CD14-positive monocyte (primary cell): ENCODE measurements around the gene KRTAP5-5. TPM values are rescaled to one million over a fixed set of nuclear protein-coding genes. Genes with fewer than 3 reads are reported as not detected.

Experiments used
- DNase-seq, 3 donors: peaks; one replicate each; pipeline ENCODE4 v3.0.0-alpha.2; 2011 to 2022
- H2AFZ ChIP-seq: 2 replicates; pipeline ENCODE4 v1.6.0; 2012; ENCODE audit warnings: mild to moderate bottlenecking, low read depth, low read length, inconsistent platforms; ENCODE audit not compliant: insufficient read depth, poor library complexity, severe bottlenecking
- H3K27ac ChIP-seq, 2 donors: 1 replicate in 1 of 2; 2 replicates in 1 of 2; pipeline ENCODE4 v1.5.1; 2012 to 2013; ENCODE audit warnings: low read length in 2 of 2, control low read depth in 1 of 2, inconsistent platforms in 1 of 2, low read depth in 1 of 2, mild to moderate bottlenecking in 1 of 2
- H3K27me3 ChIP-seq, 2 donors: one replicate each; pipeline versions ENCODE4 v1.6.0 to v1.6.1; 2011 to 2013; ENCODE audit warnings: low read length in 2 of 2; ENCODE audit not compliant: control insufficient read depth in 2 of 2, insufficient read depth in 2 of 2
- H3K36me3 ChIP-seq, 2 donors: replicated peaks in 1 of 2; 1 replicate in 1 of 2; 2 replicates in 1 of 2; pipeline versions ENCODE4 v1.5.1 to v1.6.1; 2012 to 2013; ENCODE audit warnings: low read length in 2 of 2, control low read depth in 1 of 2, inconsistent platforms in 1 of 2, mild to moderate bottlenecking in 1 of 2; ENCODE audit not compliant: insufficient read depth in 2 of 2, control insufficient read depth in 1 of 2
- H3K4me1 ChIP-seq, 2 donors: 1 replicate in 1 of 2; 2 replicates in 1 of 2; pipeline versions ENCODE4 v1.5.1 to v1.6.1; 2012 to 2013; ENCODE audit warnings: low read length in 2 of 2, control low read depth in 1 of 2, inconsistent platforms in 1 of 2, mild to moderate bottlenecking in 1 of 2, moderate library complexity in 1 of 2; ENCODE audit not compliant: insufficient read depth in 2 of 2, control insufficient read depth in 1 of 2
- H3K4me2 ChIP-seq: replicated peaks from 2 replicates; pipeline ENCODE3; 2012; ENCODE audit warnings: low read length, moderate library complexity, mild to moderate bottlenecking; ENCODE audit not compliant: poor library complexity, severe bottlenecking; ENCODE audit errors: extremely low read depth
- H3K4me3 ChIP-seq, 3 experiments: fragments of 200-600 bp in 1 of 3; sonication (generic) in 1 of 3; replicated peaks in 1 of 3; 1 replicate in 2 of 3; 2 replicates in 1 of 3; pipeline ENCODE4 v1.5.1; 2011 to 2013; ENCODE audit warnings: low read length in 3 of 3, mild to moderate bottlenecking in 3 of 3, control low read depth in 2 of 3, low read depth in 2 of 3, inconsistent platforms in 1 of 3, moderate library complexity in 1 of 3
- H3K79me2 ChIP-seq: 2 replicates; pipeline ENCODE4 v1.6.0; 2012; ENCODE audit warnings: mild to moderate bottlenecking, control low read depth, inconsistent platforms, low read length, moderate library complexity; ENCODE audit not compliant: insufficient read depth
- H3K9ac ChIP-seq: 2 replicates; pipeline ENCODE4 v1.6.0; 2017; ENCODE audit warnings: low read length, mild to moderate bottlenecking; ENCODE audit not compliant: insufficient read depth, poor library complexity, severe bottlenecking
- H3K9me3 ChIP-seq, 2 donors: replicated peaks in 1 of 2; 1 replicate in 1 of 2; 2 replicates in 1 of 2; pipeline versions ENCODE4 v1.5.1 to v1.6.1; 2012 to 2013; ENCODE audit warnings: low read length in 2 of 2, control low read depth in 1 of 2; ENCODE audit not compliant: control insufficient read depth in 1 of 2, insufficient read depth in 1 of 2
- H4K20me1 ChIP-seq: 2 replicates; pipeline ENCODE4 v1.6.0; 2012; ENCODE audit warnings: mild to moderate bottlenecking, low read length, control low read depth, moderate library complexity; ENCODE audit not compliant: insufficient read depth
- H3K27ac Mint-ChIP-seq, 7 donors: one replicate each; pipeline ENCODE4 v1.8.0; 2020; ENCODE audit warnings: mild to moderate bottlenecking in 7 of 7, mixed read lengths in 7 of 7, moderate library complexity in 6 of 7, inconsistent platforms in 2 of 7
- H3K27me3 Mint-ChIP-seq, 3 donors: one replicate each; pipeline ENCODE4 v1.8.0; 2021 to 2022; ENCODE audit warnings: low read depth in 3 of 3, mild to moderate bottlenecking in 3 of 3, mixed read lengths in 3 of 3, moderate library complexity in 3 of 3, inconsistent platforms in 1 of 3
- H3K36me3 Mint-ChIP-seq, 2 donors: one replicate each; pipeline ENCODE4 v1.8.0; 2020; ENCODE audit warnings: mixed read lengths in 2 of 2, inconsistent platforms in 1 of 2, mild to moderate bottlenecking in 1 of 2
- H3K4me1 Mint-ChIP-seq: one replicate; pipeline ENCODE4 v1.8.0; 2020; ENCODE audit warnings: mild to moderate bottlenecking, mixed read lengths
- H3K4me3 Mint-ChIP-seq, 2 donors: one replicate each; pipeline ENCODE4 v1.8.0; 2020; ENCODE audit warnings: mild to moderate bottlenecking in 2 of 2, mixed read lengths in 2 of 2, moderate library complexity in 1 of 2
- H3K9me3 Mint-ChIP-seq, 7 donors: one replicate each; pipeline ENCODE4 v1.8.0; 2020 to 2022; ENCODE audit warnings: mixed read lengths in 7 of 7, mild to moderate bottlenecking in 6 of 7, moderate library complexity in 6 of 7, inconsistent platforms in 2 of 7
- CTCF ChIP-seq: fragments of 200-600 bp; IDR thresholded peaks from one replicate; pipeline ENCODE4 v1.8.0; 2022; ENCODE audit warnings: antibody characterized with exemption, mild to moderate bottlenecking
- WGBS: methylation state at CpG from one replicate; pipeline ENCODE4 v1.1.5; 2013; ENCODE audit warnings: missing lambda C conversion rate; ENCODE audit not compliant: insufficient coverage; 5-methylcytosine and 5-hydroxymethylcytosine counted together
- intact Hi-C, 2 donors: fragments of 100-400 bp; cut with micrococcal nuclease; formaldehyde crosslinking; loops; one replicate each; pipeline versions ENCODE4 v1.15.0 to v1.15.1; 2023
- polyA plus RNA-seq, 3 donors: library from polyadenylated mRNA; depleted of rRNA in 1 of 3; unstranded in 2 of 3; stranded (reverse) in 1 of 3; fragments of 300-500 nt in 2 of 3; fragments of >200 nt in 1 of 3; fragmentation: Illumina TruSeq in 2 of 3; gene quantifications; 1 replicate in 2 of 3; 2 replicates in 1 of 3; pipeline ENCODE4 v1.2.3, GENCODE V29; 2012 to 2021

Gene KRTAP5-5
- polyA plus RNA-seq, 3 donors = not detected

GRCh38 chr11:1653541-1654387 lies 24.2 kb downstream of the KRTAP5-5 start:
- 89% methylated on average over 13 of the region's 14 CpGs for WGBS
- intact Hi-C loops = loop anchor here (2.0 to 5.0 kb wide), 3 partner anchors 39 to 504 kb away; no protein-coding TSS in a partner anchor
- Histone ChIP-seq H3K4me3 (no peak overlapping the region), H3K79me2 (no peaks in the 10 kb centered on the region), H3K4me1 (no peaks in the 10 kb centered on the region), H3K9me3 (no peaks in the 10 kb centered on the region), H3K27ac (no peak overlapping the region), H3K36me3 (no peaks in the 10 kb centered on the region), H4K20me1 (no peaks in the 10 kb centered on the region), H2AFZ (no peak overlapping the region), H3K9ac (no peak overlapping the region), H3K27me3 (peaks cover 0 to 18% of the 10 kb centered on the region in 2 donors), H3K4me2 (no peak overlapping the region)
- TF ChIP-seq CTCF = no peak
- H3K36me3 Mint-ChIP-seq = no peaks in the 10 kb centered on the region
- H3K4me1 Mint-ChIP-seq = peaks cover 3% of the 10 kb centered on the region
- no peak for DNase-seq
- H3K9me3 Mint-ChIP-seq = no peaks in the 10 kb centered on the region
- H3K4me3 Mint-ChIP-seq = peak overlapping the region in 1 of 2 donors; percentile 51
- H3K27ac Mint-ChIP-seq = no peak overlapping the region
- H3K27me3 Mint-ChIP-seq = peaks cover 24 to 44% (median 25%) of the 10 kb centered on the region in 3 donors

GRCh38 chr11:1654388-1655167 lies 25.0 kb downstream of the KRTAP5-5 start:
- Histone ChIP-seq H3K4me1 (no peaks in the 10 kb centered on the region), H3K27me3 (peaks cover 0 to 22% of the 10 kb centered on the region in 2 donors), H3K9me3 (no peaks in the 10 kb centered on the region), H3K36me3 (no peaks in the 10 kb centered on the region), H4K20me1 (no peaks in the 10 kb centered on the region), H3K79me2 (no peaks in the 10 kb centered on the region), H2AFZ (no peak overlapping the region), H3K27ac (no peak overlapping the region), H3K4me2 (no peak overlapping the region), H3K9ac (no peak overlapping the region), H3K4me3 (no peak overlapping the region)
- Mint-ChIP-seq H3K27me3 (peaks cover 32 to 51% (median 33%) of the 10 kb centered on the region in 3 donors), H3K9me3 (peaks cover 0 to under 1% (median 0%) of the 10 kb centered on the region in 7 donors), H3K4me3 (peak overlapping the region in 1 of 2 donors; percentile 40), H3K36me3 (no peaks in the 10 kb centered on the region), H3K4me1 (peaks cover 5% of the 10 kb centered on the region), H3K27ac (no peak overlapping the region)
- TF ChIP-seq CTCF = no peak
- intact Hi-C loops = loop anchor here (5.0 kb wide), 2 partner anchors 38 to 503 kb away; no protein-coding TSS in a partner anchor
- WGBS = 52% methylated on average over 8 of the region's 21 CpGs
- DNase-seq = no peak
